Adrenal gland (tissue), 12 donors: ENCODE measurements around the gene MOV10L1. TPM values are rescaled to one million over a fixed set of nuclear protein-coding genes. Genes with fewer than 3 reads are reported as not detected.

Source experiments
- DNase-seq, 7 donors: peaks; one replicate each; pipeline ENCODE4 v3.0.0-alpha.2; 2019 to 2020
- H3K27ac ChIP-seq, 5 donors: fragments of 200-600 bp; sonication (generic) in 4 of 5; 1 replicate in 3 of 5; 2 replicates in 2 of 5; pipeline versions ENCODE4 v1.5.1 to v1.8.0; 2016 to 2020; ENCODE audit warnings: mild to moderate bottlenecking in 1 of 5
- H3K27me3 ChIP-seq: fragments of 200-600 bp; 2 replicates; pipeline ENCODE4 v1.8.0; 2021
- H3K36me3 ChIP-seq, 2 donors: fragments of 200-600 bp; replicated peaks in 1 of 2; 1 replicate in 1 of 2; 2 replicates in 1 of 2; pipeline versions ENCODE4 v1.5.1 to v1.8.0; 2018 to 2022
- H3K4me1 ChIP-seq, 2 donors: fragments of 200-600 bp; replicated peaks in 1 of 2; 1 replicate in 1 of 2; 2 replicates in 1 of 2; pipeline versions ENCODE4 v1.5.1 to v1.8.0; 2018 to 2021
- H3K4me3 ChIP-seq, 4 donors: fragments of 200-600 bp; sonication (generic) in 3 of 4; one replicate each; pipeline ENCODE4 v1.5.1; 2016 to 2018
- H3K9me3 ChIP-seq, 3 donors: fragments of 200-600 bp; sonication (generic) in 1 of 3; replicated peaks in 1 of 3; 1 replicate in 2 of 3; 2 replicates in 1 of 3; pipeline versions ENCODE4 v1.5.1 to v1.8.0; 2016 to 2021
- CTCF ChIP-seq, 6 experiments: fragments of 450-650 bp in 4 of 6; fragments of 200-600 bp in 2 of 6; sonication (generic) in 1 of 6; IDR thresholded peaks; 1 replicate in 5 of 6; 2 replicates in 1 of 6; pipeline versions ENCODE4 v1.5.1 to v1.8.0; 2016 to 2021; ENCODE audit warnings: antibody characterized with exemption in 6 of 6, mild to moderate bottlenecking in 2 of 6, moderate library complexity in 1 of 6
- POLR2A ChIP-seq, 2 donors: fragments of 450-650 bp; IDR thresholded peaks; one replicate each; pipeline ENCODE4 v1.6.1; 2017; ENCODE audit warnings: antibody characterized with exemption in 2 of 2, mild to moderate bottlenecking in 2 of 2, moderate library complexity in 1 of 2
- WGBS, 4 donors: extraction: QIAGEN DNeasy Blood & Tissue Kit in 2 of 4; methylation state at CpG; one replicate each; pipeline versions ENCODE4 v1.1.5 to v1.1.7; 2013 to 2017; 5-methylcytosine and 5-hydroxymethylcytosine counted together
- intact Hi-C, 2 donors: fragments of 100-400 bp; cut with DNase I; formaldehyde crosslinking; loops; one replicate each; pipeline versions ENCODE4 v1.14.1 to v1.15.0; 2022 to 2023
- polyA plus RNA-seq, 3 donors: library from polyadenylated mRNA; stranded (reverse); fragments of 200-250 nt in 2 of 3; fragments of 350-450 nt in 1 of 3; fragmentation: Illumina TruSeq in 1 of 3; extraction: RNeasy Lipid Tissue Mini Kit (QIAGEN cat#74804) in 1 of 3; gene quantifications; one replicate each; pipeline ENCODE4 v1.2.3, GENCODE V29; 2013 to 2014
- total RNA-seq, 9 donors: library from RNA; depleted of rRNA in 4 of 9; stranded (reverse); fragments of >200 nt in 4 of 9; fragments of 120-200 nt in 1 of 9; fragmentation: NEBNext Ultra II Directional in 1 of 9; extraction: Animal tissue kit (Norgen Biotek cat#: 25700) in 1 of 9; gene quantifications; one replicate each; pipeline versions ENCODE4 v1.1.0 to v1.2.4, GENCODE V29; 2013 to 2023
- donor health status: healthy with polysubstance abuse.
- donor health status: Bipolar disorder and iron deficiency.
- donor health status: DM: yes; HTN: yes; CAD: no.
- donor health status: DM: no; HTN: no; CAD: no.
- donor health status: DM: no; HTN: no; CAD: no.
- donor health status: DM: yes; HTN: yes; CAD: no.

The MOV10L1 gene
- total and polyA plus RNA-seq, 12 donors, result 0.14 to 0.74 (median 0.40) TPM; not detected in 5

GRCh38 chr22:50061824-50062355 is 27.9 kb upstream of the MOV10L1 start:
- Histone ChIP-seq H3K4me1 (peaks cover 0 to 5% of the 10 kb centered on the region in 2 donors), H3K27me3 (peaks cover 27% of the 10 kb centered on the region), H3K4me3 (no peak overlapping the region), H3K27ac (no peak overlapping the region), H3K9me3 (no peaks in the 10 kb centered on the region), H3K36me3 (no peaks in the 10 kb centered on the region)
- 68 to 77% (median 72%) methylated on average over 9 to 17 of the region's 17 CpGs; no CpG with 5 or more reads in 1 of the 4 donors for WGBS, 4 donors
- TF ChIP-seq POLR2A (IDR thresholded peaks at IDR 0.05), result no peak
- no peak for TF ChIP-seq CTCF (IDR thresholded peaks at IDR 0.05)
- intact Hi-C loops, result no loop called here
- no peak for DNase-seq

GRCh38 chr22:50062509-50063135 is 27.2 kb upstream of the MOV10L1 start:
- no peaks in the 10 kb centered on the region for H3K36me3 ChIP-seq
- peaks cover 27% of the 10 kb centered on the region for H3K27me3 ChIP-seq
- no peak overlapping the region for H3K27ac ChIP-seq
- H3K4me3 ChIP-seq, result no peak overlapping the region
- WGBS, 4 donors, result 85 to 92% (median 89%) methylated on average over 12 to 19 of the region's 19 CpGs
- H3K9me3 ChIP-seq, result no peaks in the 10 kb centered on the region
- intact Hi-C loops, result no loop called here
- no peak for DNase-seq
- peaks cover 0 to 5% of the 10 kb centered on the region in 2 donors for H3K4me1 ChIP-seq
- TF ChIP-seq CTCF (IDR thresholded peaks at IDR 0.05) (no peak), POLR2A (IDR thresholded peaks at IDR 0.05) (no peak)

GRCh38 chr22:50063589-50064393 is 26.0 kb upstream of the MOV10L1 start:
- TF ChIP-seq POLR2A (IDR thresholded peaks at IDR 0.05) (no peak), CTCF (IDR thresholded peaks at IDR 0.05) (no peak)
- Histone ChIP-seq H3K27me3 (peaks cover 22% of the 10 kb centered on the region), H3K36me3 (no peaks in the 10 kb centered on the region), H3K4me1 (peaks cover 0 to 1% of the 10 kb centered on the region in 2 donors), H3K4me3 (no peak overlapping the region), H3K27ac (no peak overlapping the region), H3K9me3 (no peaks in the 10 kb centered on the region)
- intact Hi-C loops, result no loop called here
- DNase-seq, result no peak
- WGBS, 4 donors, result 48 to 80% (median 59%) methylated on average over 10 to 23 of the region's 23 CpGs

- H3K27me3 ChIP-seq, result peaks cover 16% of the 10 kb centered on the region
- no peaks in the 10 kb centered on the region for H3K9me3 ChIP-seq
- no peak for DNase-seq
- WGBS, 4 donors, result 58 to 69% (median 65%) methylated on average over 17 to 18 of the region's 18 CpGs
- no peaks in the 10 kb centered on the region for H3K36me3 ChIP-seq
- H3K4me3 ChIP-seq, result no peak overlapping the region
- H3K4me1 ChIP-seq, result no peaks in the 10 kb centered on the region
- H3K27ac ChIP-seq, result no peak overlapping the region
- intact Hi-C loops, result no loop called here
- no peak for TF ChIP-seq POLR2A (IDR thresholded peaks at IDR 0.05)
- TF ChIP-seq CTCF (IDR thresholded peaks at IDR 0.05), result no peak
Observed at GRCh38 chr22:50064453-50064852, 25.4 kb upstream of the MOV10L1 start.
